Panc1 (cell line): ENCODE data around the gene ATXN1. TPM values are rescaled to one million over a fixed set of nuclear protein-coding genes. Genes with fewer than 3 reads are reported as not detected.

ENCODE experiments used
- ATAC-seq: fragments of 200-7000 bp; cut with Tn5 transposase; 2 replicates; pipeline ENCODE4 v1.9.1; 2020; ENCODE audit warnings: mild to moderate bottlenecking, moderate library complexity
- BruUV-seq: library from RNA; stranded (reverse); fragments of 400-500 nt; replicated peaks from 2 replicates; lab custom pipeline; 2021; lab: Mats Ljungman, UMichigan
- CTCF ChIA-PET: fragments of 300-600 bp; sonication (Branson Sonifier 250); formaldehyde crosslinking; loops from one replicate; lab custom pipeline; 2022; ENCODE audit warnings: antibody characterized with exemption; lab: Charles Lee
- POLR2A ChIA-PET: fragments of 300-600 bp; sonication (Branson Sonifier 250); formaldehyde crosslinking; loops from one replicate; lab custom pipeline; 2022; ENCODE audit warnings: antibody characterized with exemption; lab: Charles Lee
- DNase-seq: peaks from one replicate; pipeline ENCODE4 v3.0.0-alpha.2; 2010; ENCODE audit warnings: low read depth, low spot score
- H3K27ac ChIP-seq: 2 replicates; pipeline ENCODE4 v1.5.1; 2011; ENCODE audit warnings: mild to moderate bottlenecking, low read length, inconsistent platforms
- H3K27me3 ChIP-seq: fragments of 200-500 bp; sonication (Bioruptor generic); 2 replicates; pipeline ENCODE4 v1.6.0; 2014; ENCODE audit warnings: low read length, inconsistent platforms; ENCODE audit not compliant: control insufficient read depth, insufficient read depth
- H3K36me3 ChIP-seq: fragments of 200-500 bp; sonication (Bioruptor generic); 2 replicates; pipeline ENCODE4 v1.5.1; 2014; ENCODE audit warnings: inconsistent platforms, mild to moderate bottlenecking, low read length, moderate library complexity; ENCODE audit not compliant: control insufficient read depth, insufficient read depth
- H3K4me1 ChIP-seq: 2 replicates; pipeline ENCODE4 v1.5.1; 2011; ENCODE audit warnings: inconsistent platforms, mild to moderate bottlenecking, low read length, moderate library complexity; ENCODE audit not compliant: control insufficient read depth, insufficient read depth
- H3K4me3 ChIP-seq, 2 experiments: 2 replicates each; pipeline ENCODE4 v1.5.1; 2011 to 2012; ENCODE audit warnings: low read depth in 2 of 2, low read length in 2 of 2, mild to moderate bottlenecking in 2 of 2, inconsistent platforms in 1 of 2, moderate library complexity in 1 of 2
- H3K9me3 ChIP-seq: fragments of 200-500 bp; sonication (Bioruptor generic); 2 replicates; pipeline ENCODE4 v1.5.1; 2014; ENCODE audit warnings: low read depth, mild to moderate bottlenecking, inconsistent platforms, low read length, moderate library complexity; ENCODE audit not compliant: control insufficient read depth, insufficient read depth
- CTCF ChIP-seq: fragments of 450-650 bp; IDR thresholded peaks from 2 replicates; pipeline ENCODE4 v1.5.1; 2017; ENCODE audit warnings: mild to moderate bottlenecking
- POLR2AphosphoS5 ChIP-seq: IDR thresholded peaks from 2 replicates; pipeline ENCODE4 v1.6.1; 2012; ENCODE audit warnings: mild to moderate bottlenecking, low read depth, low read length, moderate library complexity
- REST ChIP-seq, 2 experiments: IDR thresholded peaks; 2 replicates each; pipeline ENCODE4 v1.6.1; 2011 to 2012; ENCODE audit warnings: low read depth in 2 of 2, control low read depth in 1 of 2, low read length in 1 of 2, mild to moderate bottlenecking in 1 of 2, moderate library complexity in 1 of 2; ENCODE audit not compliant: insufficient read depth in 1 of 2
- SIN3A ChIP-seq: IDR thresholded peaks from 2 replicates; pipeline ENCODE4 v1.6.1; 2012; ENCODE audit warnings: low read depth, mild to moderate bottlenecking, low read length, moderate library complexity, borderline replicate concordance; ENCODE audit not compliant: insufficient read depth
- TCF7L2 ChIP-seq: IDR thresholded peaks from 2 replicates; pipeline ENCODE4 v1.6.1; 2011; ENCODE audit warnings: mild to moderate bottlenecking, low read depth, low read length, inconsistent platforms
- in situ Hi-C: cut with HindIII; loops from 2 replicates; pipeline ENCODE4 v1.10.0; 2016; ENCODE audit warnings: low sequenced_read_pairs, low pct_unique_long_range_greater_than_20kb
- intact Hi-C: fragments of 100-400 bp; cut with micrococcal nuclease; formaldehyde crosslinking; loops from one replicate; pipeline ENCODE4 v1.10.0; 2022; ENCODE audit not compliant: unreplicated experiment
- total RNA-seq: library from RNA; stranded (reverse); gene quantifications from one replicate; pipeline ENCODE4 v1.2.1, GENCODE V29; 2021; ENCODE audit not compliant: unreplicated experiment

ATXN1 gene
- total RNA-seq, 1 experiment from 2014 or later: 67.1 TPM

DNA sequence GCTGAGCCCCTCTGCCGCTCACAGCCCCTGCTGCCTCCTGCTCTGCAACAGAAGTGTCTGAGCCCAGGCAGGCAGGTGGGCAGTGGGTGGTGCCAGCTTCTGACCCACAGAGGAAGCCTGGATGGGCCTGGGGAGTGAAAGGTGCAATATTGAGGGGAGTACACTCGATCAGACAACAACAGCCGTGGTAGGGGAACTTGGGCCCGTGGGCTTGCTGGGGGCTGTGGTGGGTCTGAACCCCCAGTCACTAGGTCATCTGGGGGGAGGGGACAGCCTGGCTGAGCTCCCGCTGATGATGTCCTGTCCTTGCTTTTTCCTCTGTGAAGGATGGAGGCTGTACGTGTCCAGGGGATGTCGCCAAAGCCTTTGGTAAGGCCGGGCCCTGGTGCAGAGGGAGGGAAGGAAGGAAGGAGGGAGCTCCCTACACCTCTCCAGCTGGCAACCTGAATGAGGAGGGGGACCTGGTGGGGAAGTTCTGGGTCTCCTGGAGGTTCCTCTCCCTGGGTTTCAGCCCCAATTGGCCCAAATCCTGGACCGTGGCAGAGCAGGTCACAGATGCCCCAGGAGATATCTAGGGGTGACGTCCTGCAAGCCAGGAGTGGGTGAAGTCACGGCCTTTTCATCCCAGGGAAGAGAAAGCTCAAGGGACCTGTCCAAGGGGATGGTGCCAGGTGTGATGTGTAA, 475.7 kb downstream of the ATXN1 start:
- ChIA-PET CTCF (interaction anchor here (0.5 to 1.0 kb wide), 5 partner anchors 8 to 885 kb away, joined by 3 to 8 read pairs (median 3); no protein-coding TSS in a partner anchor), POLR2A (no interaction called here)
- DNase-seq (no peak), ATAC-seq (peak; percentile 61)
- H3K4me3 ChIP-seq: no peak overlapping the region
- H3K27ac ChIP-seq: no peak overlapping the region
- H3K36me3 ChIP-seq: no peaks in the 10 kb centered on the region
- H3K9me3 ChIP-seq: no peaks in the 10 kb centered on the region
- in situ Hi-C loops: no loop called here
- no TSS peak for BruUV-seq
- H3K27me3 ChIP-seq: no peaks in the 10 kb centered on the region
- intact Hi-C loops: no loop called here
- H3K4me1 ChIP-seq: no peaks in the 10 kb centered on the region
- no peak for TF ChIP-seq REST (IDR thresholded peaks at IDR 0.05; ENCODE audit: insufficient read depth in 1 of 2, low read depth in 2 of 2, low read length in 1 of 2)

DNA sequence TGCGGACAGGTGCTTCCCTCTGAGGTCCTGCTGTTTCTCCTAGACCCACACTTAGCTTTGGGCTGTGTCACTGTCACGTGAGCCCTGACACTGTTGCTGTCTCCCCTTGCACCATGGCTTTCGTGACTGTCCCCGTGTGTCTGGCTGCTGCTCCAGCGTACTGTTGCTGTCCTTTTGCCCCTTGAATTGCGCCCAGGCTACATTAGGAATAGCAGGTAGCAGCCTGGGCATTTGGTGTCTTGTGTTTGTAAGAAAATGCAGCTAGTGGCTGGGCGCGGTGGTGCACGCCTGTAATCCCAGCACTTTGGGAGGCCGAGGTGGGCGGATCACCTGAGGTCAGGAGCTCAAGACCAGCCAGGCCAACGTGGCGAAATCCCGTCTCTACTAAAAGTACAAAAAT, 476.8 kb downstream of the ATXN1 start:
- Histone ChIP-seq H3K4me3 (no peak overlapping the region), H3K36me3 (no peaks in the 10 kb centered on the region), H3K9me3 (no peaks in the 10 kb centered on the region), H3K27me3 (no peaks in the 10 kb centered on the region), H3K4me1 (no peaks in the 10 kb centered on the region), H3K27ac (no peak overlapping the region)
- TF ChIP-seq TCF7L2: no peak
- no peak for TF ChIP-seq REST (IDR thresholded peaks at IDR 0.05; ENCODE audit: insufficient read depth in 1 of 2, low read depth in 2 of 2, low read length in 1 of 2)
- no peak for TF ChIP-seq POLR2AphosphoS5
- TF ChIP-seq SIN3A: no peak
- no peak for TF ChIP-seq CTCF
- POLR2A ChIA-PET: no interaction called here
- intact Hi-C loops (no loop called here), in situ Hi-C loops (no loop called here)
- DNase-seq (no peak), ATAC-seq (no peak)
- no TSS peak for BruUV-seq
- CTCF ChIA-PET: no interaction called here
